HT1080 (cell line): ENCODE measurements around the gene TAS2R31. TPM values are rescaled to one million over a fixed set of nuclear protein-coding genes. Genes with fewer than 3 reads are reported as not detected.
"Not testable (repeated sequence)": the region's sequence is repeated elsewhere in the genome, so short reads cannot be mapped to it uniquely, and the experiment has no call there.

Experiments used
- DNase-seq: peaks from one replicate; pipeline ENCODE4 v3.0.0-alpha.2; 2015; ENCODE audit warnings: low read depth
- polyA plus RNA-seq, 2 experiments: library from polyadenylated mRNA; depleted of rRNA; stranded (reverse); fragments of >200 nt; gene quantifications; 2 replicates each; pipeline ENCODE4 v1.2.3, GENCODE V29; 2015
- total RNA-seq: library from RNA; depleted of rRNA; stranded (reverse); fragments of >200 nt; shearing (Covaris generic); gene quantifications from 2 replicates; pipeline ENCODE4 v1.2.3, GENCODE V29; 2014; rRNA removed

Gene TAS2R31
- total RNA-seq, result 0.29 and 0.40 TPM in 2 replicates
- 0.19 and 1.1 TPM in 2 replicates for polyA plus RNA-seq (2015; cell fraction: cytosol; rRNA removed)
- polyA plus RNA-seq (2015; cell fraction: nucleus; rRNA removed), result 2.4 and 2.8 TPM in 2 replicates

GRCh38 chr12:11031307-11031706 is at the start of gene TAS2R31:
TSS of gene TAS2R31 (minus strand) at chr12:11031407. CDS start at chr12:11031335, 72 bp downstream.
- DNase-seq, result no peak

DNA sequence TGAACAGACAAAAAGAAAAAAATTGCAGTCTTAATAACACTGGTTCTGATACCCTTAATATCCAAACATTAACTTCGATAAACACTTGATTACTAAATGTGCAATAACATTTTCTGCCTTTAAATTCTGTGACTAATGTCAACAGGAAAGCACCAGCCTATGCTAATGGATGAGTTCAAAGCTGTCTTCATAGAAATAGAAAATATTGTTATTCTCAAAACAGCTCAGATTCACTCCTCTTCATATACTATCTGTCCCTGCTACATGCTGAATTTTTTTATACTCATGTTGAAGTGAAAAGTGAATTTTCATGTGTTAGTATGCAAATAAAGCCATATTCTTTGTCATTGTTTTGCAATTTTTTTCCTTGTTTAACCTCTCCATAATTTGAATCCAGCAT is 47.0 kb upstream of the TAS2R31 start:
- no peak for DNase-seq

GRCh38 chr12:11075642-11076041 is 44.4 kb upstream of the TAS2R31 start:
- DNase-seq, result no peak

- no peak for DNase-seq
Measured at GRCh38 chr12:11071414-11071813, 40.2 kb upstream of the TAS2R31 start.

- DNase-seq, result no peak
Measured at GRCh38 chr12:11070999-11071398, 39.8 kb upstream of the TAS2R31 start.

DNA sequence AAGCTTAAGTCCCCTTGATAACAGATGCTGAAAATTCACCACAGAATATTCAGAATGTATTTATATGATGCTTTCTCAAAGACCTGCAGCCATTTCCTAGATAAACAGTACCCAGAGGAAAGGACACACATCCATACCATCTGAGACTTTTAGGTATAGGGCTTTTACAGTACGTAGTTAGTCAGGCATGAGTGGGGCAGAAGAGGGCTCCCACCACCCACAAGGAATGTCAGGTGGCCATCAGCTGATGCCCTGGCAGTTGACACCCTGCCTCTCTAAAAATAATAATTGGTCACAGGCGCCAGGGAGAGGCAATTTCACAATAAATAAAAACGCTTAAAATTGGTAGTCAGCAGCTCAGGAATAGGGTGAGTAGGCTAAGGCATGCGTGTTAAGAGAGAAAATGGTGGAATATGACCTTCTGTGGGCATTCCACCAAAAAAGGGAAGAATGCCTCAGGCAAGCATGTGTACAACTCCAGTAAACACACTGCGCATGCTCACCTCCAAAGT is 38.7 kb upstream of the TAS2R31 start:
- DNase-seq, result no peak

GRCh38 chr12:11067514-11067913 is 36.3 kb upstream of the TAS2R31 start:
- peak; percentile 30 for DNase-seq

DNA sequence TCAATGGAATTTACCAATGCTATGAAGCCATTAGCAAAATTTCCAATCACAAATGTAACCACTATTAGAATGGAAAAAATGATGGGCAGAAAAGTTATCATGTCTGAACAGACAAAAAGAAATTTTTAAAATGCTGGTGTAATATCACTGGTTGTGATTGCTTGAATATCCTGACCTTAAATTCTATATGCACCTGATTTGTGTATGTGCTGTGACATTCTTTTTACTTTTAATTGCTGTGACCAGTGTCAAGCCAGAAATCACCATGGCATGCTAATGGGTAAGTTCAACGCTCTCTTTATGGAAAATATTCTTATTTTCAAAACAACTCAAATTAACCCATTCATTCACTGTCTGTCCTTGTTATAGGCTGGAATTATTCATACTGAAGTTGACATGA is 31.0 kb upstream of the TAS2R31 start, which contains the start of gene TAS2R46:
TSS of gene TAS2R46 (minus strand) at position 101 of the 400 bp plus-strand sequence. CDS start at position 101, 0 bp downstream.
- DNase-seq, result not testable (repeated sequence)

DNA sequence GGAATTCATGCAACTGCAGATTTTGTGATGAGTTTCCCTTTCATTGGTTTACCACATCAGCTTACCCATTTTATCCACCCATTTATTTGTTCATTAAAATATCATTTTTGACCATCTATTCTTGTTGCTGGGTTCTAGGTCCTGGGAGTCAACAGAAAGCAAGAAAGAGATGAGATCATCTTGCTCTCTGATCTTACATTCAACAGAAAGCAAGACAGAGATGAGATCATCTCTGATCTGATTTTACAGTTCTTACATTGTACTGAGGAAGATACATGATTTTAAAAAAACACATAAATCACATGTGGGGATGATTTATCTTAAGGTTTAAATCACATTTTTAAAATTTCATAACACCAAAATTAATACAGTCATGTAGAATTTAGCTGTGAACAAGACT is 28.6 kb upstream of the TAS2R31 start:
- peak; percentile 4 for DNase-seq

GRCh38 chr12:11059041-11059440 is 27.8 kb upstream of the TAS2R31 start:
- DNase-seq, result no peak

GRCh38 chr12:11055306-11055705 is 24.1 kb upstream of the TAS2R31 start:
- no peak for DNase-seq

- DNase-seq, result not testable (repeated sequence)
Measured at GRCh38 chr12:11049806-11050531, 18.8 kb upstream of the TAS2R31 start.

DNA sequence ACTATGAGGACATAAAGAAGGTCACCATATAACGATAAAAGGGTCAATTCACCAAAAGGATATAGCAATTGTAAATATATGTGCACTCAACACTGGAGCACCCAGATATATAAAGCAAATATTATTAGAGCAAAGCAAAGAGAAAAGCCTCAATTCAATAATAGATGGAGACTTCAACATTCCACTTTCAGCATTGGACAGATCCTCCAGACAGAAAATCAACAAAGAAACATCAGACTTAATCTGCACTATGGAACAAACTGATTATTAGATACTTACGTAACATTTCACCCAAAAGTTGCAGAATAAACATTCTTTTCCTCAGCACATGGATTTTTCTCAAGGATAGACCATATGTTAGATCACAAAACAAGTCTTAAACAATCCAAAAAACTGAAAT is 10.2 kb upstream of the TAS2R31 start:
- DNase-seq, result not testable (repeated sequence)

DNA sequence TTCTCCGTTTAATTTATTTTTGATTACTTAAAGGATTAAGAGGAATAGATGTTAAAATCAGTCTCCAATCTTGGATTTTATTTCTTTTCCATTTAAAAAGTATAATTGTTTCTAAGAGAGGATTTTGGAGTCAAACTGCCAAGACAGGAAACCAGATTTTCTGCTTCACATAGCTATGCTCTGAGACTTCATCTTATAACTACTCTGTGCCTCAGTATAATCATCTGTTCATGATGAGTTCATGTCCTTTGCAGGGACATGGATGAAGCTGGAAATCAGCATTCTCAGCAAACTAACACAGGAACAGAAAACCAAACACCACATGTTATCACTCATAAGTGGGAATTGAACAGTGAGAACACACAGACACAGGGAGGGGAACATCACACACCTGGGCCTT is 9.0 kb upstream of the TAS2R31 start:
- DNase-seq, result no peak

DNA sequence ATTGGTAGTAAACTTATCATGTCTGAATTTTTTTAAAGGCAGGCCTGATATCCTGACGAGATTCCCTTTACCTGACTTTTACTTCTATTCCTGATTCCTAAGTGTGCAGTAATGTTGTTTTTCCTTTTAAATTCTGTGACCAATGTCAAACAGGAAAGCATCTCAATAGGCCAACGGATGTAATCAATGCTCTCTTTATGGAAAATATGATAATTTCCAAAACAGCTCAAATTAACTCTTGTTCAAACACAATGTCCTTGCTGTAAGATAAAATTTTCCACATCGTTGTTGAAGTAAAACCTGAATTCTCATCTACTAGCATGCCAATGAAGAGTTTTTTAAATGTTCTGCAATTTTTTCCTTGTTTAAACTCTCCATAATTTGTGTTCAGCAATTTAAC is 8.0 kb upstream of the TAS2R31 start:
- DNase-seq, result no peak

- DNase-seq, result not testable (repeated sequence)
Measured at GRCh38 chr12:11033959-11034358, 2.8 kb upstream of the TAS2R31 start.

DNA sequence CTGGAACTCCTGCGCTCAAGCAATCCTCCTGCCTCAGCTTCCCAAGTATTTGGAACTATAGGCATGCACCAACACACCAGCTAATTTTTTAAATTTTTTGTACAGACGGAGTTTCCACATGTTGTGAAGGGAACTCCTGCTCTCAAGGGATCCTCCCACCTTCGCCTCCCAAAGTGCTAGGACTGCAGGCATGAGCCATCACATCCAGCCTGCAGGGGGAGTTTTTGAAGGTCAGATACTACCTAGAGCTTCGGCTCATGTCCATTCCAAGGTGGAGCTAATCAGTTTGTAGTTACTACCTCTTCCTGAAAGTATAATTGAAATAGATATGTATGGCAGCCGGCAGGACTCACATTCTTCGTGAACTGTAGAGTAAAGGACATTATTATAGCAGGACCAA is 5.1 kb downstream of the TAS2R31 start:
- DNase-seq, result no peak

DNA sequence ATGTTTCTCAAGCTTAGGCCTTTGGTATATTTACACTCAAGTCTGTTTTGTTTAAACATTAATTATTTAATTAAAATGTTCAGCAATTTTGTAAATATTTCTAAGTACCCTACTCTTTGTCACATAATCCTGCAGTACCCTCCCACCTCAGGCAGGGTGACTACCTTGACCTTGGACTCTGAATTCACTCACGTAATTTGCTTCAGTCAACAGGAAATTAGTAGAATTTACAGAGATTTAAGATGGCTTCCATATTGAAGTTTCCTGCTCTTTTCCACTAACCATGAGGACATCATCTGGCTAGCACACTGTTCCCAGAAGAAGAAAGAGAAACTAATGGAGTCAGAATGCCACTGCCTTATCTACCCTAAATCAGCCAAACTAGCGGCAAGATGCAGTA is 7.8 kb downstream of the TAS2R31 start:
- no peak for DNase-seq

GRCh38 chr12:11022520-11022919 is 8.7 kb downstream of the TAS2R31 start, which contains the start of gene TAS2R19:
TSS of gene TAS2R19 (minus strand) at chr12:11022620. CDS start at chr12:11022571, 49 bp downstream.
- DNase-seq, result no peak

GRCh38 chr12:11016937-11017336 is 14.3 kb downstream of the TAS2R31 start:
- DNase-seq, result no peak

DNA sequence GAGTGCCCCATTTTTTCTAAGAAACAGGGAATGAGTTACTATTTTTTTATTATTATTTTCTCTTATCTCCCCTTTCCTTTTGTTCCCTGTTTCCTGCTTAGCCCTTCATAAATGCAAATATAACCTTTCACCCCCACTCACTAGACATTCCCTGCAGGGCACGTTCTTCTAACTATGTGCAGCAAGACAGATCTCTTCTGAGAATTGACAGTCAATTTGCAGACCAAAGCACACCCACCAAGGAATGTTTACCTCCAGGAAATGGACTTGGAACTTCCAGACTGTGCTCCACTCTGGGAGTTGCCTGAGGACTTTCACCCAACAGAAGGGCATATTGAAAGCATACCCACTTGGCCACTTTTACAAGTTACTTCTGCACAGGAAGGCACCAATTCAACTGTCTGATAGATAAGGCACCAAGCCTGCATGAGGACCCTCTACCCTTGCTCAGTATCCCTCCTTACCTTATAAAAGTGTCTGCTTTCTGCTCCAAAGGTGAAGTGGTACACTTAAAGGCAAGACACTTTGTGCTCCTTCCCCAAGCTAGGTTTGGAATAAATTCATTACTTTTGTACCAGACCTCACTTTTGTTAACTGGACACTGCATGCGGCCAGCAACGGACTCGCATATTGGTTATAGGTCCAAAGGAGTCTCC is 15.3 kb downstream of the TAS2R31 start:
- no peak for DNase-seq

DNA sequence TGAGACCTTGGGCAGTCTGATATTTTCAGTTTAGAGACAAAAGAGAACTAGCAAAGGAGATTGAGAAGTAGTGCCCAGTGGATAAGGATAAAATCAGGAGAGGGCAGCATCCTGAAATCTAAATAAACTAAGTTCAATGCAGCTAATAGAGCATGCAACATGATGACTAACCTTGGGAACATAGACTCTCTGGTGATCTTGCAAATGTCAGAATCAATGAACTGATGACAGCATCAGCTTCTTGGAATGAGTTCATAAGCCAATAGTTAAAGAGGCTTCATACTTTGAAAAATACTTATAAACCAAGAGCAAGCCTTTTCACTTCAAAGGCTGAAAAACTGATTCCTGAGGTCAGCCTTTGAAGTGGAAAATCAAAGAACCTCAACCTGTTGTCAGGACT is 17.0 kb downstream of the TAS2R31 start:
- DNase-seq, result no peak
